Mucosa of descending colon (tissue), 3 donors: ENCODE data around the gene MEIS2. TPM values are rescaled to one million over a fixed set of nuclear protein-coding genes. Genes with fewer than 3 reads are reported as not detected.

Experiments
- ATAC-seq: fragments of 200-7000 bp; cut with Tn5 transposase; one replicate; pipeline ENCODE4 v1.9.1; 2020; ENCODE audit warnings: mild to moderate bottlenecking, moderate library complexity
- DNase-seq, 3 donors: peaks; one replicate each; pipeline ENCODE4 v3.0.0-alpha.2; 2020
- H3K36me3 ChIP-seq: fragments of 200-600 bp; one replicate; pipeline ENCODE4 v1.8.0; 2021; ENCODE audit warnings: low read depth, mild to moderate bottlenecking
- H3K4me1 ChIP-seq: fragments of 200-600 bp; one replicate; pipeline ENCODE4 v1.8.0; 2021; ENCODE audit warnings: low read depth, mild to moderate bottlenecking
- H3K4me3 ChIP-seq: fragments of 200-600 bp; one replicate; pipeline ENCODE4 v1.8.0; 2021; ENCODE audit warnings: mild to moderate bottlenecking
- H3K9me3 ChIP-seq: fragments of 200-600 bp; one replicate; pipeline ENCODE4 v1.8.0; 2021; ENCODE audit warnings: mild to moderate bottlenecking
- CTCF ChIP-seq: fragments of 200-600 bp; IDR thresholded peaks from one replicate; pipeline ENCODE4 v1.8.0; 2022; ENCODE audit warnings: antibody characterized with exemption, mild to moderate bottlenecking
- intact Hi-C, 2 donors: fragments of 100-400 bp; cut with DNase I in 1 of 2; cut with micrococcal nuclease in 1 of 2; formaldehyde crosslinking; loops; one replicate each; pipeline versions ENCODE4 v1.11.0 to v1.11.1; 2022; cut with DNase I, micrococcal nuclease
- total RNA-seq, 3 donors: library from RNA; stranded (reverse); fragmentation: NEBNext Ultra II Directional in 2 of 3; extraction: Animal tissue kit (Norgen Biotek cat#: 25700) in 2 of 3; gene quantifications; one replicate each; pipeline versions ENCODE4 v1.2.1 to v1.2.4, GENCODE V29; 2021 to 2023
- donor health status: DM: no; HTN: no; CAD: no; lungs with moderate emphysema.
- donor health status: DM: no; HTN: no; CAD: no.
- donor health status: DM: no; HTN: yes; CAD: no.

MEIS2 gene
- total RNA-seq, 3 donors from 2014 or later, result 3.8 to 93.3 (median 8.9) TPM

GRCh38 chr15:37057256-37057655, 43.1 kb downstream of the MEIS2 start:
- DNase-seq, result no peak
- Histone ChIP-seq H3K36me3 (no peaks in the 10 kb centered on the region), H3K9me3 (no peaks in the 10 kb centered on the region), H3K4me3 (no peak overlapping the region), H3K4me1 (no peaks in the 10 kb centered on the region)
- ATAC-seq, result no peak
- TF ChIP-seq CTCF, result no peak
- intact Hi-C loops, result no loop called here

- no peaks in the 10 kb centered on the region for H3K9me3 ChIP-seq
- H3K36me3 ChIP-seq, result no peaks in the 10 kb centered on the region
- intact Hi-C loops, result no loop called here
- no peak for ATAC-seq
- no peak for DNase-seq
- no peaks in the 10 kb centered on the region for H3K4me1 ChIP-seq
- no peak for TF ChIP-seq CTCF
- H3K4me3 ChIP-seq, result no peak overlapping the region
These were observed 43.9 kb downstream of the MEIS2 start for GRCh38 chr15:37056177-37057121.

GRCh38 chr15:37055481-37055880, 44.9 kb downstream of the MEIS2 start:
- no peaks in the 10 kb centered on the region for H3K36me3 ChIP-seq
- H3K4me1 ChIP-seq, result no peaks in the 10 kb centered on the region
- intact Hi-C loops, result no loop called here
- DNase-seq (no peak), ATAC-seq (no peak)
- H3K4me3 ChIP-seq, result no peak overlapping the region
- H3K9me3 ChIP-seq, result no peaks in the 10 kb centered on the region
- no peak for TF ChIP-seq CTCF

GRCh38 chr15:37054336-37054735, 46.0 kb downstream of the MEIS2 start:
- no peak for ATAC-seq
- no peaks in the 10 kb centered on the region for H3K36me3 ChIP-seq
- no peak for DNase-seq
- no peak overlapping the region for H3K4me3 ChIP-seq
- intact Hi-C loops, result no loop called here
- H3K4me1 ChIP-seq, result no peaks in the 10 kb centered on the region
- no peak for TF ChIP-seq CTCF
- H3K9me3 ChIP-seq, result no peaks in the 10 kb centered on the region

- intact Hi-C loops, result no loop called here
- no peak for TF ChIP-seq CTCF
- Histone ChIP-seq H3K4me3 (no peak overlapping the region), H3K36me3 (no peaks in the 10 kb centered on the region), H3K4me1 (no peaks in the 10 kb centered on the region), H3K9me3 (no peaks in the 10 kb centered on the region)
- ATAC-seq (no peak), DNase-seq (no peak)
These were observed 47.2 kb downstream of the MEIS2 start for GRCh38 chr15:37053166-37053565.
